GM19467 (cell line): ENCODE measurements around the gene LRMDA.

Experiments used
- ATAC-seq: cut with Tn5 transposase; IDR thresholded peaks from one replicate; pipeline ENCODE4 v1.9.1; 2021; ENCODE audit warnings: mild to moderate bottlenecking, moderate library complexity; ENCODE audit not compliant: unreplicated experiment

LRMDA gene

DNA sequence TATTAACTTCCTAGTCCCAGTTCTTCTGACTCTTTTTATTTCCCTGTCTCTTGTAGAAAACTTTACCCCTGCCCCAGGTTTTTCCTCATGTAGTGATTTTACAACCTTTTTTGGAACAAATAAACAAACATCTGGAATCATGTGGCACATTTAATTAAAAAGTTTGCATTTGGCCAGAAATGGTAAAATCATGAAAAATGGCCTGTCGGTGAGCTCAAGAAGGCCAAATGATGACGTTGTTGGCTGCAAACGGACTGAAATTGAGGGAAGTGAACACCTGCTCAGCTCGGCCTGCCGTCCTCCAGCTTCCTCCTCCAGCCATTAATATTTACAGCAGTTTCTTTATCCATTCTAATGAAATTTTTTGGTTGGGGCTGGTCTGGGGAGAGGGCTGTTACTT lies 902.8 kb downstream of the LRMDA start:
- ATAC-seq: no peak

DNA sequence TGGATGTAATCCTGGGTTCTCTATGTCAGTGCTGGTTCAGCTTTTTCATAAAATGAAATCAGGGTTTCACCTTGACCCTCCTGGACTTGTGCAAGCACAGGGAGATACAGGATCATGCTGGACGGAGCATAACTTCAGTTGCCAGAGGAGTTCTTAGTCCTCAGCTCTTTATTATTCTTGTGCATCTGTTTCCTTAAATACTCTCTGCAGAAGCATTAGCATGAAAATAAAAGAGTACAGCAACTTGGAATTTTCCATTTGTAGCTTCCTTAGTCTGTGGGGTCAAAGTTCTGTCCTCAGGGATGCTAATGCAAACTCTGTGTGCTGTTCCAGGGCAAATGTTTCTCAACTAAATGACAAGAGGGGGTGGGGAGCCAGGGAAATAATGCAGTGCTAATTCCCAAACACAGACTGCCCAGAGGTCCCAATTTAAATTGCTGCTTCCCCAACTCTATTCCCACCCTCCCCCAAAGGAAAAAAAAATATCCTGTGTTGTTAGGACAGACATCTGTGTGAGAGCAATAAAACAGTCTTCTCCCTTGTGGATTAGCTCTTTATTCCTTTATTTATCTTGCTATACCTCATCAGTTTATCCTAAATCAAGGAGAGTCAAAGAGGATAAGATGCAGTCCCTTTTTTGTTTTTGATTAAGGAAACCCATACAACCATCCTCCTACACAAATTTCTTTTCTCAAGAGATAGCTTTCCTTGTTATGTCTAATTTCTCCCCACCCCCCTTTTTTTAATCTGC lies 905.0 kb downstream of the LRMDA start:
- ATAC-seq: no peak

DNA sequence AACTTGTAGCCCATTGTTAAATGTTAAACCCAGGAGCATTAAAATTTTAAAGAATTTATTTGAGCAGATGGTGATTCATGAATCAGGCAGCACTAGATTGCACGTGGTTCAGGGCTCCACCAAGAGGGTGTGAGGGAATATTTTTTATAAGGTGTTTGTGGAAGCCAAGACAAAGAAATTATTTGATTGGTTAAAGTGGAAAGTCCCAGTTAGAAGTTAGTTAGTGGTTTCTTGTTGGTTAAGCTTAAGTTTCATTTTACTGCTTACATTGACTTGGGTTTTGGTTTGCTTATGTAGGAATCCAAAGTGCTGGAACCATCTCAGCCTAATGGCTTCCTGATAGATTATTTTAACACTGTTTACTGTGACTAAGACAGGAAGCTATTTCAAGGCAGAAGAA lies 906.2 kb downstream of the LRMDA start:
- no peak for ATAC-seq

DNA sequence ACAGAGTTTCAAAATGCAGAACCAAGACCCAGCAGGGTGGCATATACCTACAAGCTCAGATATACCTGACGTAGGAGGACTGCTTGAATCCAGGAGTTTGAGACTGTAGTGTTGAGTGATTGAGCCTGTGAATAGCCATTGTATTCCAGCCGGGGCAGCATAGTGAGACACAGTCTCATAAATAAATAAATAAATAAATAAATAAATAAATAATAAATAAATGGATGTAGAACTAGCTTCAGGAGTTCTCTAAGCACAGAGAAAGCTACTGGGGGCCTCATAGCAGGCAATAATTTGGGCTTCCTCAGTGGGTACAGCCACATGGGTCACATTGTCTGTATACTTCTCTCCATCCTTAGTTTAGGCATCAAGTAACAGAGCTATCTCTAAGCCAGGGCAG lies 906.8 kb downstream of the LRMDA start:
- no peak for ATAC-seq

DNA sequence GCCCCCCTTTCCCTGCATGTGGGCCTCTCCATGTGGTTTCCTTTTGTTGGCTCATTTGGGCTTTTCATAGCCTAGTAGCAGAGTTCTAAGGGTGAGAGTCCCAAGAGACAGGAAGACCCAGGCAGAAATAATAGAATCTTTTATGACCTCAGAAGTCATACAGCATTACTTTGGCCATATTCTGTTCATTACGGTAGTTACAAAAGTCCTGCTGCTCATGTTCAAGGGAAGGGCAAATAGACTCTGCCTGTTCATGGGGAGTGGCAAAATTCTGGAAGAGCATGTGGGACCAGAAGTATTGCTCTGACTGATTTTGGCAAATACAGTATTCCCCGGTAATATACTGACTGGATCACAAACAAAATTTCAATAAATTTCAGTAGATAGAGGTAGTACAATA lies 910.3 kb downstream of the LRMDA start:
- no peak for ATAC-seq

DNA sequence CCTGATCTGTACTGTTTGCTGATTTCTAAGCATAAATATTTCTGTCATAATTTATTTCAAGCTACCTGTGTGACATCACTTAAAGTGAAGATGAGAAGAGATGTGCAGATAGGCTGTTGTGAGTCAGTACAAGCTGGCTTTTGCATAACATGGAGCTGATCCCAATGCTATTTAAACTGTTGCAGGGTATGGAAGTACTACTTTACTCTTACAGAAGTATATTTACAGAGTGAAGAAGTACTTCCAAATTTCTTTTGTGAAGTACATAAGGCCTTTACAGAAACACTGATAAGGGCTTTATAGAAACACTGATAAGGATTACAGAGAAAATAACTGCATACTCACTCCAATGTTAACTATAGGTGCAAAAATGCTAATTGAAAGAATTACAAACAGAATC lies 911.6 kb downstream of the LRMDA start:
- no peak for ATAC-seq

DNA sequence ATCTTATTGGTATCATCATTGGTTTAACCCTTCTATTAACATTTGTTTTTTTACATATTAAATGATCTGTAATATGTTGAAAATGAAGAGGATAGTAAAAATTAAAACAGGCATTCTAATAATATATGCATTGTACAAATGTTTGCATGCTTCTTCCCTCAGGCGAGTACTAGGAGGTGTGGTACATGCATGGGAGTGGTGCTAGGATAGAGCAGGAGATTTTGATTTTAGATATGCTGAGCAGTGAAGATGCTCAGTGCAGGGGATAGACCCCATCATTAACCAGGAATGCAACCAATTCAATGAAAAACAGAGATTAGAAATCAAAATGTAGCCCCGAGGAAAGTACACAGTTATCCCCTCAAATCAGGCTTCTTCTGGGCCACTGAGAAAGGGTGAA lies 916.4 kb downstream of the LRMDA start:
- ATAC-seq: no peak

DNA sequence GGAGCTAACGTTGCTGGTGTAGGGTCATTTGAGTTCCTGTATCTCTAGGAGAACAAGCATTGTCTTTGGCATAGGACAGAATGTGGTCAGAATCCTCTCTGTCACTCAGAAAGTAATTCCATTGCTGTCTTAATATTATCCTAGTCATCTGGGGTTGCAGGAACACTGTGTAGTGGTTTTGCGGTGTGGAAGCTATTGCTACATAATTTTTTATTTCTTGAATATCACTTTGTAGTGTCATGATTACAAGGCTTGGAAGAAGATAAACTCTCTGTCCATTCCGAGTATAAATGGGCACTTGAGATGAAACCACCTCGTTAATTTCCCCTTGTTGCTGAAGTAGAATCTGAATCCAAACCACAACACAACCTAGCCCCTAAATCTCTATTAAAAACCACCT lies 919.2 kb downstream of the LRMDA start:
- no peak for ATAC-seq

DNA sequence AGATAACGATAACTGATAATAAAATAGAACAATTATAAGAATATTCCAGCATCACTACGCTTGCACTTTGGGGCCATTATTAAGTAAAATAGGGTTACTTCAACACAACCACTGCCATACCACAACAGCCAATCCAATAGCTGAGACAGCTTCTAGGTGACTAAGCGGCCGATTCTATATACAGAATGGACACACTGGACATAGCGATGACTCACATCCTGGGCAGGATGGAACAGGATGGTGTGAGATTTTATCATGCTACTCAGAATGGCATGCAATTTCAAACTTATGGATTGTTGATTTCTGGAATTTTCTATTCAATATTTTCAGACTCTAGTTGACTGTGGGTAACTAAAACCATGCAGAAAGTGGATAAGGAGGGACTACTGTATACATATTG lies 920.9 kb downstream of the LRMDA start:
- ATAC-seq: no peak

DNA sequence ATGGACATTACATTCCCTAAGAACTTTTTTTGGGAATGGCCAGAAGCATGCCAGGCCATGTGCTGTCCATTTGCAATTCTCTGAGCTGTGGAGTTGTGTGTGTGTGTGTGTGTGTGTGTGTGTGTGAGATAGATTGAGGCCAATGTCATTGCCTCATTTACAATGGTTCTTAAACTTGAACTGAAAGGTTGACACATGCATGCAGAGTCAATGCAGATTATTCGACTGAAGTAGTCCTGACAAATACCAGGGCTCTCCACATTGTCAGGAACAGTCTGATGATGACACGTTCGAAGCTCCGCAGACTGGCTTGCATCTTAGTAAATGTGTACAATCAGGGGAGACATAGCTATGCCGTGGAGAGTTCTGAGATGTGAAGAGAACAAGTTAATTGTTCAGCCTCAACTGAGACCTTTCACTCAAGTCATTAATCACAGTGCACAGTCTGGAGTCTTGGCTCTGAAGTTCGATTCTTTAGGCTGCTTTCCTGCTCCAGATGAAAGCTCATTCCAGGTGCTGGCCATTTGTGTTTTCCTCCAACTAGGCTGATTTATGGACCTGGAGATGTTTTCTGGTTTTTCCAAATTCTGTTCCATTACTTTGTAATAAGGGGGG lies 921.9 kb downstream of the LRMDA start:
- ATAC-seq: no peak

DNA sequence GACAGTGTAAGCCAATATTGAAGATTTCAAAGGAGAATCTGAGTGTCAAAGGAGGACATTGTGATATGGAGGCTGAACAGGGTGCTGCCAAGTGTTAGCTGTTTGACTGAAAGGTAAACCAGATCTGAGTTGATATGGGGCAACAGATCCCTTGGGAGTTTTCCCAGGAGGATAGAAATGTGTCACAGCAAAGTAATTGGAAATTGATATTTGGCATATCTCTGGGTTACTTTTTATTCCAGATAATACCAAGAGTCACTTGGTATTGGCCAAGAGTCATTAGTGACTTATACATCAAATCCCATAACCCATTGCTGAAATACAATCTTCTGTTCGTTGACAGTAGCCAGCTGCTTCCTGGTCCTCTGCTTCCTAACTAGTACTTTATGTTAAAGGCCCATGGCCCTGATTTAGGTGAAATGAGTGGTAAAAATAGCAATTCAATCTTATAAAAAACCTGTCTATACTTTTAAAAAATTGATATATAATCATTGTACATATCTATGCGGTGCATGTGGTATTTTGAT lies 922.9 kb downstream of the LRMDA start:
- ATAC-seq: no peak

DNA sequence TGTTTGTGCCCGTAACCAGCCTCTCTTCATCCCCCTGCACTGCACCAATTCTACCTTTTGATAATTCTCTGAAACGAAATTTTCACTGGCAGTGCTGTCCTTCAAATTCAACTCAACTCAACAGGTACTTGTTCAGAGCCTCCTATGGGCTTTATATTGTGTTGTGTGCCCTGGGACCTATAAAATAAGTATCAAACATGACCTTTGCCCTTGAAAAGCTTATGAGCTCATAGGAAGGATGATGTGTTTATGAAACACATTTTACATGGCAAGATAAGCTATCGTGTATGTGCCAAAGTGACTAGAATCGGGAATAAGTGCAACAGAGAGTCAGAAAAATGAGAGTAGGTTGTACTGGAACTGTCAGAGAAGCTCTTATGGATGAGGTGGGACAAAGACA lies 923.5 kb downstream of the LRMDA start:
- no peak for ATAC-seq

DNA sequence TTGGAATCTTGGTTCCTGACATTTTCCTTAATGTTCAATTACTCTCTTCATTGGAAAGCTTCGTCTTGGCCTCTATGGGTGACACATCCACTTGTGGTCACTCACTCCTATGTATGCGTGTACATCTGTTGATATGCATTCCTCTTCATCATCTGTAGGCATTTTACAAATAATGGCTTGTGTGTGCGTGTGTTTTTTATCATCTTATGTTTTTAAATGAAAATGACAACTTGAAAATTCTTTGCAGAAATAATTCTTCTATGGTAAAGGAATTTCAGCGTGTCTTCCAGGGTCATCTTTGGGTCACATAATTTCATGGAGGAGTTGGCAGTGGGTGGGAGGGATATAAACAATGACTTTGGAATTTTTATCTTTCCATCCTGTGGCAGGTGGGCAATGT lies 925.1 kb downstream of the LRMDA start:
- ATAC-seq: no peak

DNA sequence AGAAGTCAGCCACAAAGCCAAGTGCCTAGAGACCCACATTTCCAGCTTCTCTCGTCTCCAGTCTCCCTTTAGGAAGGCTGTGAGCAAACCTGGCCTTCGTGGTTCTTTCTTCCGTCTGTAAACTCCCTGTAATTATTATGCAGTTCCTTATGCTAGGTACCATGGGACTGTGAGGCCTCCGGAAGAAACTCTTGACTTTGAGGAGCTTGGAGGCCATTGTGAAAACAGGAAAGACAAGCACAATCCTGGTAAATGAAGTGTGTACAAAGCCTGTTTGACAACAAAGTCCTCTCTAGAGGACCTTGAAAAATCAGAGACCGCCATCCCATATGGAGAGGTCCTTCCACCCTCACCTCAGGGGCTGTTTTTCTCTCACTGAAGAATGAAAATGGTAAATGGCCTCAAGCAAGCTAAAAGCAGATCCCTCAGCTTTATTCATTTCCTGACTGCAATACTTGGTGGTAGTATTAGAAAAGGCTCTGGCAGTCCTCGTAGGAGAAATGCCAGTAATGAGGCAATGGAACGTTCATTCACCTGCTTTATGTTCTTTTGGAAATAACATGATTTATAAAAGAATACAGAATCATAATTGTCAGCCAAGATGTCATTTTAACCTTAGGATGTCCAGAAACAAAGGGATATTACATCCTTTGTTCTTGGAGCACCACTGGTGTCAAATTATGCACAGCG lies 926.4 kb downstream of the LRMDA start:
- no peak for ATAC-seq

DNA sequence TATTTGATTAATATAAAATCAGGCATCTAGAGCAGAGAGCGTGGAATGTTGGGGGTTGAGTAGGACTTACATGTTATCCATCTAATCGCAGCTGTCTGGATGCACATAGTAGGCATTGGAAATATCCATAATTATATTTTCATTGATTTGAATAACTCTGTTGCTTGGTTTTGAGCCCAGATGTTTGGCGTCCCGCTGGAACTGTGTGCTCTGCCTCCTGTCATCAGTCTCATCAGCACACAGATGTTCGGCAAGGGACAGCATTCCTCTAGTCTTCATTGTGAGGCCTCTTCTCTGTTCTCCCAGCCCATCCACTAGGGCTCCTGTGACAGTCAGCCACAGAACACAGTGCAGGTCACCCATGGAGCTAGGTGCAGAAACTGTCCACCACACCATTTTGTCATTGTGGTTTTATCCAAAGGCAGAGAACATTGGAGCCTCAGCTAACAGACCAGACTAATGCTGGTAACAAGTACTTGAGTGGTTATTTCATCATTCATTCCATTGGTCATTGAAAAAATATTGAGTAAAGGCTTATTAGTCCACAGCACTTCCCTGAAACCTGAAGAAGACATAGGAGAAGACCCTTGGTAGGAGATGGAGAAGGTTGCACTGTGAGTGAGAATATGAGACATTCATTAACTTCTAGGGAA lies 927.4 kb downstream of the LRMDA start:
- no peak for ATAC-seq

DNA sequence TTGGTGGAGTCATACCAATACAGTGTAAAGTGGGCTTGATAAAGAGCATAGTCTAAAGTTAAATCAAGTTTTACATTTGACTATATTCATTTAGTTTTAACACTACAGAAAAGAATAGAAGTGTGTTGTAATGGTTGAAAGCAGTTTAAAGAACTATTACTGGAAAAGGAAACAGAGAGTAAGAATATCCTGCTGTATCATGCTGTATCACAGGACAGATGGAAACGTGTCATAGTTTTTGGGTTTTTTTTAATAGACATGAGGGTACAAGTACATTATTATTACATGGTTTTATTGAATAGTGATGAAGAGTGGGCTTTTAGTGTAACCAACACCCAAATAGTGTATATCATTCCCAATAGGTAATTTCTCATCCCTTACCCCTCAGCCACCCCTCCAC lies 944.3 kb downstream of the LRMDA start:
- no peak for ATAC-seq

DNA sequence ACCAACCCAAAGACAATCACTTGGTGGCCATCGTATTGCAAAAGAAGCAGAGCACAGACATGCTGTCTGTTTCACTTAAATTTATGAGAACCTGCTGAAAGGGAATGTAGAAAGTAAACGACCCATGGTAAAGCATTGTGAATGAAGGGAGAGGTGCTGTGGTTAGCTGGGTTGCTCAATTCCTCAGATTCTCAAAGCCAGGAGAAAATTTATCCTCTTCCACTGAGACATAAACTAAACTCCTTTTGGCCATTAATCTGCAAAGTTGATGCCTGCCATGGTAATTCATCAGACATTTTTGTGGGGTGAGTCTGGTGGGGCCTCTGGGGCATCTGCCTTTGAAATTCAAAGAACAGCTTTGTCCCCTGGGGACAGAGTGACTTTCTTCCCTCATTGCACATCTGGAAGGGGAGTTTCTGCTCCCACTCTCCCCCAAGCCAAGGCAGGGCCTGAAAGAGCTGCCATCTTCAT lies 951.0 kb downstream of the LRMDA start:
- ATAC-seq: no peak

DNA sequence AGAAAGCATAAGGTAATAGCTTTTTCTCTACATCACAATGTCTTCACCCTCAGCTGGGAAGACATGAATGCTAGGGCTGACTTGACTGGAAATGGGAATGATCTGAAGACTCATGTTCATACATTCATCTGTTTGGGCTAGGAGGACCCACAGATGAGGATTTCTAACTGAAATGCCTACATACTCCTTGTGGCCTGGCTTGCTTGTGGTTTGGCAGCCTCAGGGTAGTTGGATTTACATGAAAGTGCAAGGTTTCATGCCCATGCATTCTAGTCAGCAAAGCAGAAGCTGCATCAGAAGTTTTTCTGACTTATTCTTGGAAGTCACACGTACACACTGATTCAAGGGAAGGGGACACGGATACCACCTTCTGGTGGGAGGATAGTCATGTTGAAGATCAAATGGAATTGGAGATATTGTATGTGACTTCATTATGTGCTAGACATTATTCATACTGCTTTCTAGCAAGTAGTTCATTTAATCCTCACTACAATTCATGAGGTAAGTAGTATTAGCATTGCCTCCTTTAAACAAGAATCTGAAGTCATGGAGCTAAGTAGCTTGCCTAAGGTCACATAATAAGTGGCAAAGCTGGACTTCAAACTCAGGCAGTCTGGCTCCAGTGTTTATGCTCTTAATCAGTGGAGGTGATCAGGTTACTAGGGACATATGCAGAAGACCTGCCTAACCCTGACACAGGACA lies 957.0 kb downstream of the LRMDA start:
- ATAC-seq: no peak

DNA sequence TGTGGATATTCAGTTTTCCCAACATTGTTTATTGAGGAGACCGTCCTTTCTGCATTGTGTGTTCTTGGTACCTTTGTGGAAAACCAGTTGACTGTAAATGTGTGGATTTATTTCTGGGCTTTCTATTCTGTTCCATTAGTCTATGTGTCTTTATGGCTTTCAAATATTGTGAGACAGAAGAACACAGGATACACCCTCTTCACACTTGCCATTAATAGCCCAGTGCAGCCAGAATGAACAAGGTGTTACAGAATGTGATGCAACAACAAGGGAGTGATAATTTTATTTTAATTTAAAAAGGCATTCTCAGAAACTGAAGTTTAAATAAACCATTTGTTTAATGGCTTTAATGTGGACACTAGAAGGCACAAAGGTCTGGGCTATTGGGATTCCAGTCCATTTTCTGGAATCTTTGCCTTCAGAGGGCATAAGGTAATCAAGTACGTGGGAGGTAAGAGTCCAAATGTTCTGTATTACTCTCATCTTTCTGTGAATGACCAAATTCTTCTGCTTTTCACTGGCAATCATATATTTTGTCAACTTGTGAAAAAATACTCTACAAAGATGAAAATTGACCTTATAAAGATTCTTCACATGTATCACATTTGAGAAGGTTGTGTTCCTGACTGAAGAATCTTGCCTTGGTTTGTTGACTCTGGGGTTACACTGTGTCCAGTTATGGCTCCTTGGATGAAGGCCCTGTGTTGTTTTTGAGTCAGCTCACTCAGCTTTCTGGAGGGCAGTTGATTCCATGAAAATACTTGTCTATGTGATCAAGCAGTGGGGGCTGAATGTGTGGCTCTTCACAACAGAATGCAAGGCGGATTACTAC lies 962.7 kb downstream of the LRMDA start:
- ATAC-seq: no peak

DNA sequence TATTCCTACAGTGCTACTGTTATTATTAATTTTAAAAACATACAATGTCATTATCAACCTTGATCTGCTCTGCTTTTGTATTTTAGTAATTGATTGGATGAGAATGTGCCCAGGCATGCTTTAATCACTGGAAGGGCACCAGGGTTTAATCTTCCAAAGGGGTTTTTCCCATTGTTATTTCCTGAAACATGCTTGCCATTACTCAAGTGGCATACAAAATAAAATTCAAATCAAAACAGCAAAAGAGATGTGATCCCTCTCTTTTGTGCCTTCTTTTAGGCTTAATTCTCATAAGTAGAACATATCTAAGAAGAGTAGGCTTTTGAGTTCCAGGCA lies 963.3 kb downstream of the LRMDA start:
- no peak for ATAC-seq
